ENCODE measurements around the gene NFYC.

DNA sequence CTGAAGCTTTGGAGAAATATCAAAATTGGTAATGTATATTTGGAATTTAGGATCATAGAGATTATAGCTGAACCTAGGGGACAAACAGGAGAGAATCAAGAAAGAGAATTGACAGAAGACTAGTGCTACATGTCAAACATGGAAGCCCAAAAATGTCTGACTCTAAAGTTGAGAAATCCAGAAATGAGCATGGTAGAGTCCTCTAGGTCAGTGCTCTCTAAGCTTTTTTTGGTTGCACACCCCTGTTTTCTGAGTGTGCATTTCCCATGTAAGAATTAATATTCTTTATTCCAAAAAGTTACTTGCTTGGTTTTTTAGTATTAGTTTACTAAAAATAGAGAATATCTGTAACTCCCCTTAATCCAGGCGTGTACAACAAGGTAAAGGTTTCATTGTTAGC, 25.6 kb downstream of the NFYC start:
- TF ChIP-seq CTCF (conservative IDR thresholded peaks at IDR 0.05; ENCODE audit: low read depth in 2 of 2): no peak
- TF ChIP-seq EZH2 (IDR thresholded peaks at IDR 0.05; ENCODE audit: low read depth, unreplicated experiment): no peak
- no peak for TF ChIP-seq POLR2AphosphoS5 (IDR thresholded peaks at IDR 0.05; ENCODE audit: low read depth)
- TF ChIP-seq EZH2phosphoT487 (IDR thresholded peaks at IDR 0.05; ENCODE audit: unreplicated experiment): no peak

Measured in GM23338 (cell line).